HG03469 (cell line): ENCODE data around the gene ACVRL1.

Experiments
- ATAC-seq: cut with Tn5 transposase; IDR thresholded peaks from one replicate; pipeline ENCODE4 v1.9.1; 2021; ENCODE audit warnings: mild to moderate bottlenecking, moderate library complexity, moderate number of reproducible peaks; ENCODE audit not compliant: unreplicated experiment

The ACVRL1 gene

GRCh38 chr12:51907083-51907855, at the start of gene ACVRL1:
Gene ACVRL1 (plus strand): TSS chr12:51907504. CDS start chr12:51912475, 4,971 bp downstream.
- no peak for ATAC-seq

DNA sequence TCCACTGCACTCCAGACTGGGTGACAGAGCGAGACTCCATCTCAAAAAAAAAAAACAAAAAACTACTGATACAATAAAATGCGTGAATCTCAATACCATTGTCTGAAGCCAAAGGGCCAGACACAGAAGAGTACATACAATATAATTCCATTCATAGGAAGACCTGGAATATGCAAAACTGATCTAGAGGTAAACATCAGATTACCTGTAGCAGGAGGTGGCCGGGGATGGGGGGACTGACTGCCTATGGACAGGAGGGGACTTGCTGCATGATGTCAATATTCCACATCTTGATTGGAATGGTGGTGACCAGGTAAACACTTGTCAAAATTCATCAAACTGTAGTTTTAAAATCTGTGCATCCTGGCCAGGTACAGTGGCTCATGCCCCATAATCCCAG, 46.3 kb upstream of the ACVRL1 start:
- ATAC-seq: no peak

- no peak for ATAC-seq
Measured at GRCh38 chr12:51862947-51863346, 44.4 kb upstream of the ACVRL1 start.

DNA sequence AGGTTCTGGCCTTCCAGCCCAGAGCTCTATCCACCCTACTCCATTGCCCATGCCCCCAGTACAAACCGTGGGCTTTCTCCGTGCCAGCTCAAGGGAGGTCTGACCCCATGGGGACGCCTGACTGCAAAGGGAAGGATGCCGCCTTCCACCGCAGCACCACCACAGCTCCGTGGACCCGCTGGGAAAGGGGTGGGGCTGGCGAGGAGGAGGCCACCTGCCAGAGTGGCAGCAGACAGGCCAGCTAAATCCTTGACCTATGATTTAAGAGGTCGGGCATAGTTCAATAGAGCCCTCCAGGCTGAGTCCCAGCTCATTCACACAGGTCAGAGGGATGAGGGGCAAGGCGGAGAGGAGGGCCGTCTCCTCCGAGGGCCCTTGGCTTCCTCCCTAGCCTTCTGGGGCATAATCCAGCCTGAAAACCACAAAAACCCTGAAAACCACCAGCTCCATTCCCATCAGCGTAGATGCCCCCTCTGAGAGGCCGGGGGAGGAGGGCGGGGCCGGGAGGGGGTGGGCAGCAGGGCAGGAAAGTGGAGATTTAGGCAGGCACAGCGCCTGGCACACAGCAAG, 43.9 kb upstream of the ACVRL1 start:
- ATAC-seq: no peak

GRCh38 chr12:51863933-51864832, 43.1 kb upstream of the ACVRL1 start:
- ATAC-seq: no peak

DNA sequence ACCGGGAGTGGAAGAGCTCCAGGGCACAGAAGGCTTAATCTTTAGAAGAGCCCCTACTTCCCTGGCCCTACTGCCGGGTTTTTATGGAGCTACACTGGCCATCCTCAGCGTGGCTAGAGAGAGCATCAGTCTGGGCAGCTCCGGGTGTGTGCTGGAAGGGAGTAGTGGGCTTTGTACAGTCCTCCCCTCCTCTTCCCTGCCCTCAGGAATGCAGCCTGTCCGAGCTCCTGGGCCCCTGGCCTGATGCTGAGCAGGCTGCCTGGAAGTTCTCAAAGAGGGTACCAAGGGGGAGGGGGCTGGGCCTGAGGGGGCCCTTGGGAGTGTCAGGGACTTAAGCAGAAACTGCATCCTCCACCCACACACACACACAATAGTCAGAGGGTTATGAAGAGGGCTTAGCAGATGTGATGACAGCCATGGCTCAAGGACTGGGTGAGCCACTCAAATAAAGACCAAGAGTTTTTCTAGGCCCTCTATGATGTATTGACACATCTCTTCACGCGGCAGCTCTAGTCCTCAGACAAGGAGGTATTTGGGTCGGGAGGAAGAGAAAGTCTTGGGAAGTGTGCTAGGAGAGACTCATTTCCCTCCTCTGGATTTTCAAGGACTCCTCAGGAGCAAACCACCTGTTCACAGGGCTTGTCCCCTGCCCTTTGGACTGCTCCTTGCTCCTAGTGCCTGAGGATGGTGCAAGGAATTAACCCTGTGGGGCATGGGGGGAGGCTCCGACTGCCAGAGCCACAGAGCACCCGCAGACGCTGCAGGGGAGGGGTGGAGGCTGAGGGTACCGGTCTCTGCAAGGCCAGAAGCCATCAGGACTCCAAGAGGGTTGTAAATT, 42.3 kb upstream of the ACVRL1 start:
- no peak for ATAC-seq

GRCh38 chr12:51865757-51866270, 41.5 kb upstream of the ACVRL1 start:
- no peak for ATAC-seq

DNA sequence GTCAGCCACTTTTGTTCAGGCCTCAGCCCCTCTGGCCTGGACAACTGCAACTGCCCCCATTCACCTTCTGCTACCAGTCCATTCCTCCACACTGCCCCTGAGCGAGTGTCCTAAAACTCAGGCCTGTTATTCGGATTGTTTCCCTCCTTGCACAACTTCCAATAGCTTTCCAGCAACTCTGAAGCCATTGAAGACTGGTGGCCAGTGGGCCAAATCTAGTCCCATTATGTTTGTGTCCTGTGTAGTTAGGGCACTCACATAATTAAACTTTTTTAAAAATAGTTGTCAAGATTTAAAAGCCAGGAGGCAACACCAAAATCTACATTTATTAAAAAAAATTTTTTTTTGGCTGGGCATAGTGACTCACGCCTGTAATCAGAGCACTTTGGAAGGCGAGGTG, 41.0 kb upstream of the ACVRL1 start:
- no peak for ATAC-seq

- ATAC-seq: no peak
Measured at GRCh38 chr12:51866762-51867161, 40.5 kb upstream of the ACVRL1 start.

DNA sequence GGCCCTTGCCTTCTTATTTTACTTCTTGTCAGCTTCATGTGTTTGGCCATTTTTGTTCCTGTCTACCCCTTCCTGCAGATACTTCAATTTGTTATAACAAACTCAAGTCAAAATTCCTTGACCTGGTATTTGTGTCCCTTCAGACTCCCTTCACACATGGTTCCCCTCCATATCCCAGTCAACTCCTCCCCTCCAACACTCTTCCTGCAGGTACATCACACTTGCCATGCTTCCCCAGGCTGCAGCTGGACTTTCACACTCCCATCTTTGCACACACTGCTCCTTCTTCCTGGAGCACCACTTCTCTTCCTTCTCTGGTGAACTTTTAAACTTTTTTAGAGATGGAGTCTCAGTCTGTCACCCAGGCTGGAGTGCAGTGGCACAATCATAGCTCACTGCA, 39.9 kb upstream of the ACVRL1 start:
- ATAC-seq: no peak

GRCh38 chr12:51867796-51868428, 39.4 kb upstream of the ACVRL1 start:
- no peak for ATAC-seq

DNA sequence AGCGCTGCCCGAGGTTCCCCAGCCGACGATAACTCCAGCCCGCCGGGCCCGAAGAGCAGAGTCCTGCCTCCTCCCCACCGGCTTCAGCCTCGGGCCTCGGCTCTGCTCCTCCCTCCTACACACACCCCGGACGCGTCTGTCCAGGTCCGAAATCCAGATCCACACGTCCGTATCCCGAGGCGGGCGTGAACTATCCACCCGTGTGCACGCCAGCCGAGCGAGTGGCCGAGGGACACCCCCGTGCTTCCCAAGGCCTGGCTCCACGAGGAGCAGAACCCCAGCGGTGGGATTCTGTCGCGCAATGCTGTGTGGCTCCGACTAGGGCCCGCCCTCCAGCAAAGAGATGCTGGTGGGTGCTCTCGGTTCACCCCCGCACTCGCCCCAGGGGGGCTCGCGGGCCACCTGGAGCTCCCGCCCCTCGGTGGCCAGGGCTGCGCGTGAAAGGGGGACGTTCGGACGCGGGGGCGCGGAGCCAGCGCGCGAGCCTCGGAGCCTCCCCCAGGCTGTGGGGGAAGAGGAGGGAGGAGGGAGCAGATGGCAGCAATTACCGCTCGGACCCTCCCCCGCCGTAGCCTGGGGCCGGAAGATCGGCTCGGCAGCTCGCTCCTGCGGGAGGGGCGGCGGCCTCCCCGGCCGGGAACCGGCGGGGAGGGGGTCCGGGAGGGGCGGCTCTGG, 38.3 kb upstream of the ACVRL1 start:
- no peak for ATAC-seq

GRCh38 chr12:51869496-51869865, 37.8 kb upstream of the ACVRL1 start:
- no peak for ATAC-seq

DNA sequence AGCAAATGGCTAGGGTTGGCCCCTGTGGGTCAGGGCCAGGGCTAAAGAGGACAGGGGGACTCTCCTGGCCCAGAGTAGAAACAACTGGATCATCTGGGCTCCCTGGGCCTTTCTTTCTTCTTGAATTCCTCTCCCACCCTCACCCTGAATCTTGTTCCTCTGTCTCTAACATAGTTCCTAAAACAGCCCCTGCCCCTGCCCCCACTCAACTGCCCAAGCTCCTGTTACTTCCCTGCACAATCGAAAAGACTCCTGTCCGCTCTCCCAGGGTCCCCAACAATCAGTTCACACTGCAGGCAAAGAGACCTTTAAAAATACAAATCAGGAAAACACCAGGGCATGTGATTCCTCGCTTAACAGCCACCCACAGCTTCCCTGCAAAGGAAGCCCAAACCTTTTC, 37.4 kb upstream of the ACVRL1 start:
- ATAC-seq: no peak

- ATAC-seq: no peak
Measured at GRCh38 chr12:51870504-51870903, 36.8 kb upstream of the ACVRL1 start.

- ATAC-seq: no peak
Measured at GRCh38 chr12:51871126-51871525, 36.2 kb upstream of the ACVRL1 start.

- ATAC-seq: no peak
Measured at GRCh38 chr12:51871918-51872688, 35.2 kb upstream of the ACVRL1 start.

GRCh38 chr12:51872689-51872981, 34.7 kb upstream of the ACVRL1 start:
- ATAC-seq: no peak
